Stimulated activated naive CD4-positive, alpha-beta T cell treated with Interleukin-2 at 50 U/mL for 16 hours (primary cell): ENCODE measurements around the gene FKBP1A.
"Not testable (repeated sequence)": the region's sequence is repeated elsewhere in the genome, so short reads cannot be mapped to it uniquely, and the experiment has no call there.

ENCODE experiments used
- DNase-seq: peaks from one replicate; lab custom pipeline; 2025; lab: John Stamatoyannopoulos, UW

The FKBP1A gene

GRCh38 chr20:1362484-1362883 is 30.4 kb downstream of the FKBP1A start:
- no peak for DNase-seq

- DNase-seq = no peak
These were observed 32.6 kb downstream of the FKBP1A start for GRCh38 chr20:1360094-1360846.

GRCh38 chr20:1357921-1358671 is 34.8 kb downstream of the FKBP1A start:
- DNase-seq = no peak

GRCh38 chr20:1353956-1354355 is 38.9 kb downstream of the FKBP1A start:
- no peak for DNase-seq

- DNase-seq = no peak
These were observed 46.4 kb downstream of the FKBP1A start for GRCh38 chr20:1346315-1346969.

GRCh38 chr20:1345756-1346093 is 47.1 kb downstream of the FKBP1A start:
- no peak for DNase-seq

- no peak for DNase-seq
These were observed 47.7 kb downstream of the FKBP1A start for GRCh38 chr20:1345030-1345755.

GRCh38 chr20:1343446-1344124 is 49.3 kb downstream of the FKBP1A start:
- not testable (repeated sequence) for DNase-seq

GRCh38 chr20:1341561-1342265 is 51.1 kb downstream of the FKBP1A start:
- no peak for DNase-seq

- no peak for DNase-seq
These were observed 54.1 kb downstream of the FKBP1A start for GRCh38 chr20:1338801-1339200.

- no peak for DNase-seq
These were observed 54.8 kb downstream of the FKBP1A start for GRCh38 chr20:1338096-1338495.

- no peak for DNase-seq
These were observed 55.4 kb downstream of the FKBP1A start for GRCh38 chr20:1337441-1337840.

- DNase-seq = no peak
These were observed 56.0 kb downstream of the FKBP1A start for GRCh38 chr20:1336699-1337367.

GRCh38 chr20:1335961-1336698 is 56.7 kb downstream of the FKBP1A start:
- DNase-seq = no peak

GRCh38 chr20:1334761-1335160 is 58.1 kb downstream of the FKBP1A start:
- DNase-seq = no peak

- no peak for DNase-seq
These were observed 58.5 kb downstream of the FKBP1A start for GRCh38 chr20:1334370-1334731.

GRCh38 chr20:1333462-1334369 is 59.1 kb downstream of the FKBP1A start:
- DNase-seq = no peak

GRCh38 chr20:1332749-1333300 is 60.0 kb downstream of the FKBP1A start:
- no peak for DNase-seq
